Mesothelial cell of epicardium (in vitro differentiated cells): ENCODE measurements around the gene PPP1R13L. TPM values are rescaled to one million over a fixed set of nuclear protein-coding genes. Genes with fewer than 3 reads are reported as not detected.

Experiments used
- DNase-seq, 2 experiments: peaks; one replicate each; pipeline ENCODE4 v3.0.0; 2021; ENCODE audit warnings: low spot score in 2 of 2; ENCODE audit not compliant: unreplicated experiment in 2 of 2
- H3K27ac Mint-ChIP-seq: 2 replicates; pipeline ENCODE4 v1.8.0; 2021; ENCODE audit warnings: mixed read lengths
- H3K27me3 Mint-ChIP-seq: 2 replicates; pipeline ENCODE4 v1.8.0; 2021; ENCODE audit warnings: low read depth, mixed read lengths
- H3K36me3 Mint-ChIP-seq: 2 replicates; pipeline ENCODE4 v1.8.0; 2021; ENCODE audit warnings: mixed read lengths
- H3K4me1 Mint-ChIP-seq: 2 replicates; pipeline ENCODE4 v1.8.0; 2021; ENCODE audit warnings: mixed read lengths
- H3K4me3 Mint-ChIP-seq: 2 replicates; pipeline ENCODE4 v1.8.0; 2021; ENCODE audit warnings: mild to moderate bottlenecking, moderate library complexity, mixed read lengths
- H3K9me3 Mint-ChIP-seq: 2 replicates; pipeline ENCODE4 v1.8.0; 2021; ENCODE audit warnings: mixed read lengths
- CTCF ChIP-seq: fragments of 200-600 bp; sonication (generic); IDR thresholded peaks from one replicate; pipeline ENCODE4 v1.5.0; 2021; ENCODE audit warnings: antibody characterized with exemption; ENCODE audit not compliant: unreplicated experiment
- microRNA-seq: library from miRNA; unstranded; fragments of <30 nt; microRNA quantifications from one replicate; pipeline ENCODE4 v1.2.0, GENCODE V29; 2021; ENCODE audit warnings: inconsistent platforms, mixed read lengths
- total RNA-seq: library from RNA; stranded (reverse); gene quantifications from 3 replicates; pipeline ENCODE4 v1.2.1, GENCODE V29; 2021

Gene PPP1R13L
- total RNA-seq, 1 donor from 2014 or later: 64.0 TPM

DNA sequence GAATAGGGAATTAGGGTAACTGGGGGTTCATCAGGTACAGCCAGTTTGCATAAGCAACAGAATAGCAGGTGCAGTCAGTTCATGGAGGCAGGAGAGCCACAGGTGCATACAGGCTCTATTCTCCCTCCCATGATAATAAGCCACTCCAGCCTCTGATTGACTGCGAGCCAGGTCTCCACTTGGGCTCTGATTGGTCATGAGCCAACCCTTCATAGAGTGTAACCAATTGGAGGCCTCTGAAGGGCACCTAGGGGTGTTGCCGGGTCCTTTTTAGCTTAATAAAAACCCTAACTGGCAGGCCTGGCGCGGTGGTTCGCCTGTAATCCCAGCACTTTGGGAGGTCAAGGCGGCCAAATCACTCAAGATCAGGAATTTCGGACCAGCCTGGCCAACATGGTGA, 73.5 kb downstream of the PPP1R13L start:
- no peaks in the 10 kb centered on the region for H3K36me3 Mint-ChIP-seq
- H3K27me3 Mint-ChIP-seq: no peaks in the 10 kb centered on the region
- H3K4me1 Mint-ChIP-seq: peaks cover under 1% of the 10 kb centered on the region
- DNase-seq: no peak
- no peaks in the 10 kb centered on the region for H3K9me3 Mint-ChIP-seq
- H3K4me3 Mint-ChIP-seq: no peak overlapping the region
- no peak overlapping the region for H3K27ac Mint-ChIP-seq
- no peak for TF ChIP-seq CTCF

Small RNA genes within 50 kb of the gene (microRNA-seq; reads per million reads assigned to microRNA genes)
- gene MIR6088: not detected

Other genes with a start within 250 kb of the PPP1R13L start
- 0.54 to 1.1 TPM (median 0.71 TPM) in 3 replicates for gene NKPD1, start 244.1 kb downstream of the PPP1R13L start, total RNA-seq
- gene TRAPPC6A, start 226.8 kb downstream of the PPP1R13L start, total RNA-seq: 42.8 to 48.0 TPM (median 46.7 TPM) in 3 replicates
- 8.0 to 10.3 TPM (median 8.9 TPM) in 3 replicates for gene BLOC1S3, start 226.3 kb downstream of the PPP1R13L start, total RNA-seq
- 1.4 to 1.7 TPM (median 1.6 TPM) in 3 replicates for gene EXOC3L2, start 159.7 kb downstream of the PPP1R13L start, total RNA-seq
- 58.6 to 64.9 TPM (median 63.7 TPM) in 3 replicates for gene MARK4, start 153.8 kb downstream of the PPP1R13L start, total RNA-seq
- not detected in 3 replicates for gene CKM, start 82.2 kb downstream of the PPP1R13L start, total RNA-seq
- gene KLC3, start 64.3 kb downstream of the PPP1R13L start, total RNA-seq: 6.4 to 8.0 TPM (median 6.9 TPM) in 3 replicates
- gene ERCC2, start 34.5 kb downstream of the PPP1R13L start, total RNA-seq: 62.7 to 64.4 TPM (median 64.1 TPM) in 3 replicates
- 6.7 to 7.5 TPM (median 6.7 TPM) in 3 replicates for gene POLR1G, start 1.6 kb upstream of the PPP1R13L start, total RNA-seq
- gene ERCC1, start 18.8 kb upstream of the PPP1R13L start, total RNA-seq: 92.8 to 100 TPM (median 96.4 TPM) in 3 replicates
- 272 to 287 TPM (median 278 TPM) in 3 replicates for gene FOSB, start 62.9 kb upstream of the PPP1R13L start, total RNA-seq
- 15.2 to 18.1 TPM (median 16.7 TPM) in 3 replicates for gene RTN2, start 92.0 kb upstream of the PPP1R13L start, total RNA-seq
- 0.38 to 0.60 TPM (median 0.59 TPM) in 3 replicates for gene PPM1N, start 93.4 kb upstream of the PPP1R13L start, total RNA-seq
- gene VASP, start 102.4 kb upstream of the PPP1R13L start, total RNA-seq: 49.3 to 54.8 TPM (median 53.8 TPM) in 3 replicates
- gene OPA3, start 179.7 kb upstream of the PPP1R13L start, total RNA-seq: 11.6 to 13.3 TPM (median 11.8 TPM) in 3 replicates
- gene GPR4, start 197.1 kb upstream of the PPP1R13L start, total RNA-seq: 0.09 TPM in 1 of 3 replicates, not detected in the others
- 33.8 to 36.9 TPM (median 34.2 TPM) in 3 replicates for gene EML2, start 234.3 kb upstream of the PPP1R13L start, total RNA-seq